ENCODE results near the gene RHBDL1.

DNA sequence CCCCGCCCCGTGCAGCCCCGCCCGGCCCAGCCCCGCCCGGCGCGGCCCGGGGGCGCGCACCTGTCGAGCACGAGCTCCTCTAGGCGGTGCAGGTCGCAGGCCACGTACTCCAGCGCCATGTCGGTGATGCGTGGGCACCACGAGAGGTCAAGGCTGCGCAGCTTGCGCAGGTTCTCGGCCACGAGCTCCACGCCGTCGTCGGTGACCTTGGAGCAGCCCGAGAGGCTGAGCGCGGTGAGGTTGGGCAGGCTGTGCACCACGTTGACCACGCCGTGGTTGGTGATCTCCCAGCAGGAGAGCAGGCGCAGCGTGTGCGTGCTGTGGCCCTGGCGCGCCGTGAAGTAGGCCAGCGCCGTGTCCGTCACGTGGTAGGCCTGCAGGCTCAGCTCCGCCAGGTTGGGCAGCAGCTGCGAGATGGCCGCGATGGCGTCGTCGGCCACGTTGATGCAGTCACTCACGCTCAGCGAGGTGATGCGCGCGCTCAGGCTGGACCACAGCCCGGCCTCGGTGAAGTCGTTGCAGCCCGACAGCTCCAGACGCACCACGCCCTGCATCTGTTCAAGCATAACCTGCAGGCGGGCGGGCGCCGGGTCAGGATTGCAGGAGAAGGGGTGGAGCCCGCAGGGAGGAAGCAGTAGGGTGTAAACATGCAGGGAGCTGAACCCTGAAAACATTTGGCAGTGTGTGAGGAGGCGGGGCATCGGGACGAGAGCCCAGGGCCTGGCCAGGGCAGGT lies 20.1 kb downstream of the RHBDL1 start:
- TF ChIP-seq, protein P1, sequence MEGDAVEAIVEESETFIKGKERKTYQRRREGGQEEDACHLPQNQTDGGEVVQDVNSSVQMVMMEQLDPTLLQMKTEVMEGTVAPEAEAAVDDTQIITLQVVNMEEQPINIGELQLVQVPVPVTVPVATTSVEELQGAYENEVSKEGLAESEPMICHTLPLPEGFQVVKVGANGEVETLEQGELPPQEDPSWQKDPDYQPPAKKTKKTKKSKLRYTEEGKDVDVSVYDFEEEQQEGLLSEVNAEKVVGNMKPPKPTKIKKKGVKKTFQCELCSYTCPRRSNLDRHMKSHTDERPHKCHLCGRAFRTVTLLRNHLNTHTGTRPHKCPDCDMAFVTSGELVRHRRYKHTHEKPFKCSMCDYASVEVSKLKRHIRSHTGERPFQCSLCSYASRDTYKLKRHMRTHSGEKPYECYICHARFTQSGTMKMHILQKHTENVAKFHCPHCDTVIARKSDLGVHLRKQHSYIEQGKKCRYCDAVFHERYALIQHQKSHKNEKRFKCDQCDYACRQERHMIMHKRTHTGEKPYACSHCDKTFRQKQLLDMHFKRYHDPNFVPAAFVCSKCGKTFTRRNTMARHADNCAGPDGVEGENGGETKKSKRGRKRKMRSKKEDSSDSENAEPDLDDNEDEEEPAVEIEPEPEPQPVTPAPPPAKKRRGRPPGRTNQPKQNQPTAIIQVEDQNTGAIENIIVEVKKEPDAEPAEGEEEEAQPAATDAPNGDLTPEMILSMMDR (IDR thresholded peaks at IDR 0.05): no peak
- TF ChIP-seq POLR2A (IDR thresholded peaks at IDR 0.05): peak in 1 of 2 donors; percentile 21

Measured in uterus (tissue), 2 donors.